Measurements from ENCODE around the gene IFT20.

IFT20 gene

GRCh38 chr17:28350271-28350670 is 15.0 kb upstream of the IFT20 start:
- TF ChIP-seq REPIN1 (tag by site-specific recombination; IDR thresholded peaks at IDR 0.05; ENCODE audit: low read depth) (no peak), AEBP2 (tag by site-specific recombination; IDR thresholded peaks at IDR 0.05; ENCODE audit: borderline replicate concordance) (no peak), ZNF561 (tag by site-specific recombination; IDR thresholded peaks at IDR 0.05; ENCODE audit: borderline replicate concordance) (no peak), ZNF175 (tag by site-specific recombination; IDR thresholded peaks at IDR 0.05) (no peak), ZNF391 (tag by site-specific recombination; IDR thresholded peaks at IDR 0.05; ENCODE audit: borderline replicate concordance, low read depth) (no peak), YY2 (tag by site-specific recombination; IDR thresholded peaks at IDR 0.05) (no peak), ZFP41 (tag by site-specific recombination; IDR thresholded peaks at IDR 0.05; ENCODE audit: borderline replicate concordance) (no peak), ZNF23 (tag by site-specific recombination; IDR thresholded peaks at IDR 0.05; ENCODE audit: borderline replicate concordance) (no peak), ZBTB44 (tag by site-specific recombination; IDR thresholded peaks at IDR 0.05) (no peak), ZNF366 (tag by site-specific recombination; conservative IDR thresholded peaks at IDR 0.05) (no peak), ZFP69B (tag by site-specific recombination; IDR thresholded peaks at IDR 0.05) (no peak), SETDB1 (IDR thresholded peaks at IDR 0.05; ENCODE audit: insufficient read length, low read length) (no peak), ZNF621 (tag by site-specific recombination; IDR thresholded peaks at IDR 0.05) (no peak), HOXA7 (CRISPR knock-in tag; IDR thresholded peaks at IDR 0.05; ENCODE audit: borderline replicate concordance) (no peak), ZNF423 (tag by site-specific recombination; IDR thresholded peaks at IDR 0.05) (no peak), ZBTB11 (tag by site-specific recombination; conservative IDR thresholded peaks at IDR 0.05; ENCODE audit: low read depth) (no peak), ZNF169 (tag by site-specific recombination; IDR thresholded peaks at IDR 0.05) (no peak), ZNF791 (tag by site-specific recombination; IDR thresholded peaks at IDR 0.05) (no peak), ZNF626 (tag by site-specific recombination; IDR thresholded peaks at IDR 0.05) (no peak)
- POLR2A ChIA-PET: interaction anchor here (0.6 to 1.0 kb wide), 2 partner anchors 14 to 45 kb away, joined by 3 read pairs; partner anchors contain the start of gene TNFAIP1

GRCh38 chr17:28348979-28349378 is 13.7 kb upstream of the IFT20 start:
- Histone ChIP-seq H3K4me1 (ENCODE audit: control insufficient read depth, insufficient read depth, low read length) (no peaks in the 10 kb centered on the region), H3K27ac (ENCODE audit: extremely low read depth, low read depth, low read length) (no peak overlapping the region), H3K9me3 (ENCODE audit: control insufficient read depth, insufficient read depth, low read depth, low read length) (no peaks in the 10 kb centered on the region), H3K36me3 (ENCODE audit: control insufficient read depth in 2 of 2, insufficient read depth in 1 of 2, low read length in 2 of 2) (peaks cover 67 to 98% of the 10 kb centered on the region in 2 experiments), H3K4me3 (ENCODE audit: low read depth, low read length) (no peak overlapping the region)
- ChIA-PET CTCF (interaction anchor here (0.6 to 0.7 kb wide), 3 partner anchors 38 to 789 kb away, joined by 3 to 4 read pairs (median 3); no protein-coding TSS in a partner anchor), POLR2A (interaction anchor here (1.3 to 5.9 kb wide), 3 partner anchors 8 to 13 kb away, joined by 3 to 53 read pairs (median 11); partner anchors contain the start of genes IFT20, POLDIP2 and TNFAIP1)
- TF ChIP-seq ZIC2 (tag by site-specific recombination; IDR thresholded peaks at IDR 0.05) (peak; percentile 33; the same call in 1 of the 2 replicates), ZBTB10 (tag by site-specific recombination; IDR thresholded peaks at IDR 0.05) (no peak)

More at GRCh38 chr17:28350271-28350670, 15.0 kb upstream of the IFT20 start:
- no peaks in the 10 kb centered on the region for H3K9me3 ChIP-seq (ENCODE audit: control insufficient read depth, insufficient read depth, low read depth, low read length)
- CTCF ChIA-PET: interaction anchor here (0.7 to 1.1 kb wide), 2 partner anchors 49 to 66 kb away, joined by 3 to 5 read pairs; no protein-coding TSS in a partner anchor
- no peak overlapping the region for H3K4me3 ChIP-seq (ENCODE audit: low read depth, low read length)
- H3K4me1 ChIP-seq (ENCODE audit: control insufficient read depth, insufficient read depth, low read length): no peaks in the 10 kb centered on the region
- H3K36me3 ChIP-seq (ENCODE audit: control insufficient read depth in 2 of 2, insufficient read depth in 1 of 2, low read length in 2 of 2): peaks cover 79 to 98% of the 10 kb centered on the region in 2 experiments
- no peak overlapping the region for H3K27ac ChIP-seq (ENCODE audit: extremely low read depth, low read depth, low read length)

Measured in HEK293 (cell line).